ENCODE results near the gene KRTAP4-9.
"Not testable (repeated sequence)": the region's sequence is repeated elsewhere in the genome, so short reads cannot be mapped to it uniquely, and the experiment has no call there.

The KRTAP4-9 gene

GRCh38 chr17:41126412-41126811 lies 21.2 kb downstream of the KRTAP4-9 start:
- no peak for DNase-seq (ENCODE audit: extremely low read depth in 1 of 2, low read depth in 1 of 2)

DNA sequence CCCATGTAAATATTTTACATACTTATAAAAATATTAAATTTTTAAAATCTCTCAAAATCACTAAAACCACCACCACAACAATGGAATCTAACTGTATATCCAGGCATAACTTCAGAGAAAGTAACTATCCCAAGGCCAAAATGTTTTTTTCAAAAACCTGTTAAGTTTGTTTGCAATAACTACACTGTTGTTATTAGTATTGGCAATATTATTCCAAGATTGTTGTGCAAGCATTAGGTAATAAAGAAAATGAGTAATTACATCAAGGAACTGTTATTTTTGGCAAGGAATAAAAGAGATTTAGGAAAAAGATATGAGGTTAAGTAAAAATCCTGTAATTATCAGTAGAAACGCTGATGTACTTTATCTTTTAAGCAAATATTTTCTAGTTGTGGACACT lies 22.2 kb downstream of the KRTAP4-9 start:
- no peak for DNase-seq (ENCODE audit: extremely low read depth in 1 of 2, low read depth in 1 of 2)

- DNase-seq (ENCODE audit: extremely low read depth in 1 of 2, low read depth in 1 of 2): no peak
Measured at GRCh38 chr17:41131979-41132378, 26.8 kb downstream of the KRTAP4-9 start.

DNA sequence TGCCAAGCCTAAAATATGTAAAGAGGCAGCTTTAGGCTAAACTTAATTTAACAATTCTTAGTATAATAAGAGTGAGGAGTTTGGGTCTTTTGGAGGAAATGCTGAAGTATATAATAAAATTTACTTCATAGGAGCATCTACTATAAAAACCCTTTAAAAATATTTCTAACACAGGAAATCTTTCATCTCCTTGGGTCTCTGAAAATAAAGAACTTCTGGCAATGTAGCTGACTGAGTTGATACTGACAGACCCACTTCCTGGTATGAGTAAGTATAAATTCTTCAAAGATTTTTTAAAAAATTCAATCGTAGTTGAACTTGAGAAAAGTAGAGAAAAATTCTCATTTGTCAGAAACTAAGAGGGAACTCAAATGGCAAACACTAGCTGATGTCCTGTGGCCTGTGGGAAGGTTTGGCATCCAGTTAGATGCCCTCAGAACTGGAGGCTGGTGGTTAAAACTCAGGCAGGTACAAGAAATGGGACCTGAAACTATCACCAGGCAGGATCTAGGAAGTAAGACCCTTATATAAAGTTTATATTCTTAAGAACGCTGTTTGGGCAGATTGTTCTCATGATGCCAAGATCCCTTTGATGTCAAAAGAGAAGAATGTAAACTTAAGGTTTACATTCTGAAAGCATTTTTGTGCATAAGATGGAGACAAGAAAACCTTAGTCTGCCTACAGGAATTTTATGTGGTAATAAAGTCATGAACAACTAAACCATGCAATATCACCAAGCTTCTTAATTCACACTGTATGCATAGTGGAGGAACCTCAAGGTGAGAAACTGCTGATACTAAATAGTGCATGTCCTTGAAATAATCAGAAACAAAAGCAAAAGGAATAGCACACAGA lies 28.9 kb downstream of the KRTAP4-9 start:
- no peak for DNase-seq (ENCODE audit: extremely low read depth in 1 of 2, low read depth in 1 of 2)

DNA sequence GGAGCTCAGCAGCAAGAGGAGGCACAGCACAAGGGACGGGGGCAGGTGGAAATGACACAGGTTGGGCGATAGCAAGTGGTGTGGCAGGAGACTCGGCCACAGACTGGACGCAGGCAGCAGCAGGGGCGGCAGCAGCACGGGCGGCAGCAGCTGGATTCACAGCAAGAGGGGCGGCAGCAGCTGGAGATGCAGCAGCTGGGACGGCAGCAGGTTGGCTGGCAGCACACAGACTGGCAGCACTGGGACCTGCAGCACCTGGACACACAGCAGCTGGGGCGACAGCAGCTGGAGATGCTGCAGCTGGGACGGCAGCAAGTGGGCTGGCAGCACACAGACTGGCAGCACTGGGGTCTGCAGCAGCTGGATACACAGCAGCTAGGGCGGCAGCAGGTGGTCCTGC lies 34.7 kb downstream of the KRTAP4-9 start:
- DNase-seq (ENCODE audit: extremely low read depth in 1 of 2, low read depth in 1 of 2): not testable (repeated sequence)

DNA sequence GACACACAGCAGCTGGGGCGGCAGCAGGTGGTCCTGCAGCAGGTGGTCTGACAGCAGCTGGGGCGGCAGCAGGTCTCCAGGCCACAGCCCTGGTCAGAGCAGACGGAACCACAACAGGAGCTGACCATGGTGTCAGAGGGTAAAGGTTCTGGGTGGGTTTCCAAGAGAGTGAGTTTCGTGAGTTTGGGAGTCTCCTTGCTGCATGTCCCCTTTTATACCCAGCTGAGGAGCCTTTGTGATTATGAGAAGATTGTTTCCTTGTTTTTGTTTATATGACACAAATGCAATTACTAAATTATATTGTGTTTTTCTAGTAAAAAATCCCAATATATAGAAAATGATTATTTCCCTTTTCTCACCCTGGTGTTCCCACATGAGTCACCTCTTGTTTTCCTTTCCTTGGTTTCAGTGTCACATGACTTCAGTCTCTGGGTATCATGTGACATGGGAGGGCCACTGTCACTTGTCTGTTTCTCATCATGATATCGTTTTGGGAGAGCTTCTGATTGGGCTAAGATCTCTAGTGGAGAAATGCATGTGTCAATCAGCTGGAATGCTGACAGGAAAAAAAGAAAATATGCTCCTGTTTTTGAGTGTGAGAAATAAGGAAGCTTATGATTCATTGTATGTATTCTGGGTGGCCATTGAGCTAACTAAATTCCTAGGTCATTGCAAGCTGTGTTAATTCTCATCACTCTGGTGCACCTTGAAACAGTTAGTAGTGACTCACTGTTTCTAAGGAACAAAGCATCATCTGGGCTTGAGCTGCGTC lies 35.4 kb downstream of the KRTAP4-9 start, which contains the start of gene KRTAP4-6:
Gene KRTAP4-6 (minus strand): TSS at position 185 of the 772 bp plus-strand sequence. CDS start 57 bp downstream, at position 128.
- DNase-seq (ENCODE audit: extremely low read depth in 1 of 2, low read depth in 1 of 2): no peak

- DNase-seq (ENCODE audit: extremely low read depth in 1 of 2, low read depth in 1 of 2): no peak
Measured at GRCh38 chr17:41141361-41141760, 36.2 kb downstream of the KRTAP4-9 start.

DNA sequence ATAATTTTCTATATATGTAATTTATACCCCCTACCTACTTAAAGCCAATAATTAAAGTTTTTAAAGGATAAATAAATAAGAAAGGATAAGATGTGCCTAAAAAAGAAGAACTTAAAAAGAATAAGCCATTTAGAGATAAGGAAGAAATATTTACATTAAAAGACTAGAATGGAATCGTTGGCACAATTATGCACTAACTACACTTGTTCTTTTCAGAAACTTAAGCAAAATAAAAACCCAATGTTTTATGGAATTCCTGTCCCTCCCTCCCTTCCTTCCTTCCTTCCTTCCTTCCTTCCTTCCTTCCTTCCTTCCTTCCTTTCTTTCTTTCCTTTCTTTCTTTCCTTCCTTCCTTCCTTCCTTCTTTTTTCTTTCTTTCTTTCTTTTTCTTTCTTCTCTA lies 39.7 kb downstream of the KRTAP4-9 start:
- DNase-seq (ENCODE audit: extremely low read depth in 1 of 2, low read depth in 1 of 2): no peak

GRCh38 chr17:41145261-41145660 lies 40.1 kb downstream of the KRTAP4-9 start:
- no peak for DNase-seq (ENCODE audit: extremely low read depth in 1 of 2, low read depth in 1 of 2)

GRCh38 chr17:41147531-41148204 lies 42.5 kb downstream of the KRTAP4-9 start:
- no peak for DNase-seq (ENCODE audit: extremely low read depth in 1 of 2, low read depth in 1 of 2)

GRCh38 chr17:41148971-41149651 lies 43.9 kb downstream of the KRTAP4-9 start:
- not testable (repeated sequence) for DNase-seq (ENCODE audit: extremely low read depth in 1 of 2, low read depth in 1 of 2)

GRCh38 chr17:41149652-41149985 lies 44.4 kb downstream of the KRTAP4-9 start, which contains the start of gene KRTAP4-5:
TSS of gene KRTAP4-5 (minus strand) at chr17:41149825. CDS start at chr17:41149767, 58 bp downstream.
- DNase-seq (ENCODE audit: extremely low read depth in 1 of 2, low read depth in 1 of 2): no peak

GRCh38 chr17:41150026-41150425 lies 44.8 kb downstream of the KRTAP4-9 start:
- DNase-seq (ENCODE audit: extremely low read depth in 1 of 2, low read depth in 1 of 2): no peak

- no peak for DNase-seq (ENCODE audit: extremely low read depth in 1 of 2, low read depth in 1 of 2)
Measured at GRCh38 chr17:41151525-41151924, 46.3 kb downstream of the KRTAP4-9 start.

DNA sequence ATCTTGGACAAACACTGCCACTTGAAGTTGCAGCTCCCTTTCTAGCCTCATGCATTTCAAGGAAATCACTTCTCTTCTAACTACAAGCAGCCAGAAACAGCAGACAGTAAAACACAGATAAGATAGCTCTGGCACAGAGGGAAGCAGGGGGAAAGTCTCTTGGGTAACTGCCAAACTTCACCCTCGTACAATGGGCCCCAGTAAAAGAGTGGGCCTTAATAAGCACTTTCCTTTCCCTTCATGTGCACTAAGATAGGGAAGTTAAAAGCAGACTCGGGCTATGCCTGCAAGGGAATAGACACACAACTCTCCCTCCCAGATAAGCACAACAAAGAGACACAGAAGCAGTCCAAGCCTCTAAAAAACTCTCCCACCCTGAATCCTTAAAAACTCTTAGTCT lies 48.7 kb downstream of the KRTAP4-9 start:
- no peak for DNase-seq (ENCODE audit: extremely low read depth in 1 of 2, low read depth in 1 of 2)

All from activated CD8-positive, alpha-beta memory T cell treated with anti-CD3 and anti-CD28 coated beads for 1 hour (primary cell).